ENCODE results near the gene CYP27A1.

The CYP27A1 gene

DNA sequence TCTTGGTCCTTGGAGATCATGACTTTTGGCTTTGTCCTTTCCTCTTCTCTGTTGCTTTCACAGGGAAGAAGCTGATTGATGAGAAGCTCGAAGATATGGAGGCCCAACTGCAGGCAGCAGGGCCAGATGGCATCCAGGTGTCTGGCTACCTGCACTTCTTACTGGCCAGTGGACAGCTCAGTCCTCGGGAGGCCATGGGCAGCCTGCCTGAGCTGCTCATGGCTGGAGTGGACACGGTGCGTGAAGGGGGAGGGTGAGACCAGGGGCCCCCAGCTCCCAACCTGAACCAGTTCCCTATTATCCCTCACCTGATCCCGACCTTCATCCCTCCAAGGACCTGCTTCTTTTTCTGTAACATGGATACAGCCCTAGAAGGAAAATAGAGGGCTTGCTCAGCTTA is 30.9 kb downstream of the CYP27A1 start:
- no peak for DNase-seq

DNA sequence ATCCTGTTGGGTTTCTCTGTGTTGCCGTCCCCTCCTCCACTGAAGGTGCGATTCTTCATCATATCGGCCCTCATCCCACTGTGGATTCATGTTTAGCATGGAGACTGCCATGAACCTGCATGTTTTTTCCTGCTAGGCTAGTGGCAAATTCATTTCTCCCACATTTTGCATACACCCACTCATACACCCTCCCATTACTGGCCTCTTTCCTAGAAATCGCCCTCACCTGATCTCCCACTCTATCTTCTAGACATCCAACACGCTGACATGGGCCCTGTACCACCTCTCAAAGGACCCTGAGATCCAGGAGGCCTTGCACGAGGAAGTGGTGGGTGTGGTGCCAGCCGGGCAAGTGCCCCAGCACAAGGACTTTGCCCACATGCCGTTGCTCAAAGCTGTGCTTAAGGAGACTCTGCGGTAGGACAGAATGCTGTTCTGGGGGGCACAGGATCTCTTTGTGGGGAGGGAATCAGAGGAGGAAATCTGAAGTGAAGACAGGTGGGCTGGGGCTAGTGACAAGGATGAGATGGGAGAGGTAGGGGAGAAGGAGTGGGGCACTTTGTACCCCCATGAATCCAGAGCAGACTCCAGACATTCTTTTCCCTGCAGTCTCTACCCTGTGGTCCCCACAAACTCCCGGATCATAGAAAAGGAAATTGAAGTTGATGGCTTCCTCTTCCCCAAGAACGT is 32.0 kb downstream of the CYP27A1 start:
- no peak for DNase-seq

DNA sequence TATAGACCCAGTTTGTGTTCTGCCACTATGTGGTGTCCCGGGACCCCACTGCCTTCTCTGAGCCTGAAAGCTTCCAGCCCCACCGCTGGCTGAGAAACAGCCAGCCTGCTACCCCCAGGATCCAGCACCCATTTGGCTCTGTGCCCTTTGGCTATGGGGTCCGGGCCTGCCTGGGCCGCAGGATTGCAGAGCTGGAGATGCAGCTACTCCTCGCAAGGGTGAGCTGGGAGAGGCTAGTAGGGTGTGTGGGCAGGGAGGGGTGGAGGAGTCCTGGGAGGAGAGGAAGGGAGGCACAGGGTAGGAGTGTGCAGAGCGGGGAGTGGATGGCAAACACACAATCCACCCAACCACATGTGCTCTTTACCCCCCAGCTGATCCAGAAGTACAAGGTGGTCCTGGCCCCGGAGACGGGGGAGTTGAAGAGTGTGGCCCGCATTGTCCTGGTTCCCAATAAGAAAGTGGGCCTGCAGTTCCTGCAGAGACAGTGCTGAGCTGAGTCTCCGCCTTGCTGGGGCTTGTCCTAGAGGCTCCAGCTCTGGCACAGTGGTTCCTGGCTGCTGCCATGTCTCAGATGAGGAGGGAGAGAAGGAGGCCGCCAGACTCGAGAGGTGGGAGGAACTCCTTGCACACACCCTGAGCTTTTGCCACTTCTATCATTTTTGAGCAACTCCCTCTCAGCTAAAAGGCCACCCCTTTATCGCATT is 32.7 kb downstream of the CYP27A1 start:
- no peak for DNase-seq

DNA sequence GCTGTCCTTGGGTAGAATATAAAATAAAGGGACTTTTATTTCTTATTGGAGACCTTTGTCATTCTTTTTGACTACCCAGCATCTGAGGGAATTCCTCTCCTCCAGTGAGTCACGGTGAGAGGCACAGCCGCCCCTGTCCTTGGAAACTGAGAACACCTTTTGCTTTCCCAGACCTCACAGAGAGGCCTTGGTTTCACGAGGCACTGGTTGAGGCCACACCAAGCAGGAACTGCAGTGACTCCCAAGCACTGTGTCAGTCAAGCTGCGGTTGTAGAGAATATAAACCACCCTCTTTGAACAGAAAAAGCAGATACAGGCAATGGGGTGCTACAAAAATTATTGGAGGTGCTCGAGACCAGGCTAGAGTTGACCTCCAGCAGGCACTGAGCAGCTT is 33.3 kb downstream of the CYP27A1 start:
- DNase-seq = no peak

DNA sequence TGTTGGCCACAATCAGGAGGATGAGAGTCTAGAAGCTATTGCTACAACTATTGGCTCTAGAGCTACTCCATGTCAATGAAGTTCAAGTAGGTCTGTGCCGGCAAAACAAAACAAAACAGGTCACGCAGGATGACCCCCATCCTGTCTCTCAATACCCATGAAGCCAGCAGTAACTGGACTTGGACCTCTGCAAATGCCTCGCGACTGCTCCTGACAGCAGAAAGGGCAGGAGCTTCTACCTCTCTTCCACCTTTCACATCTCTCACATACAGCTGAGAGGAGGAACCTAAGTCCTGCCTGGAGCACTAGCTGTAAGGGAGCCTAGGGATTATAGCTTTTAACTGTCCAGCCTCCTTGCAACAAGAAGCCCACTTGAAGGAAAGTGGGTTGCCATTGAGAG is 33.7 kb downstream of the CYP27A1 start:
- no peak for DNase-seq

DNA sequence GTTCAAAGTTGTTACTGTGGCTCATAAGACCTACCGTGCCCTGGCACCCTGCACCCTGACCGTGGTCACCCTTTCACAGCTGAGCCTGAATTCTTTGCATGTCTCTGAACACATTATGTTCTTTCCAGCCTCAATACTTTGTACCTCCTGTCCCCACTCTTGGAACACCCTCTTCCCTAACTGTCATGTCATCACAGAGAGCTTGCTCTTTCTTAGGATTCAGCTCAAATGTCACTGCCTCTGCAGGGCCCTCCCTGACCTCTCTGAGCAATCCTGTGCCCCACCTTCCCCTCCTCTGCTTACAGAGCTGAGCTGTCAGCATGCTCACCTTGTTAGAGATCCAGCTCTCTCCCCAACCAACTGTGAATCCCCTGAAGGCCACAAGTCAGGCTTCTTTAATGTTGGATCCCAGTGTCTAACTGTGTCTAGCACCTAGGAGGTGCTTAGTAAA is 34.6 kb downstream of the CYP27A1 start:
- no peak for DNase-seq

DNA sequence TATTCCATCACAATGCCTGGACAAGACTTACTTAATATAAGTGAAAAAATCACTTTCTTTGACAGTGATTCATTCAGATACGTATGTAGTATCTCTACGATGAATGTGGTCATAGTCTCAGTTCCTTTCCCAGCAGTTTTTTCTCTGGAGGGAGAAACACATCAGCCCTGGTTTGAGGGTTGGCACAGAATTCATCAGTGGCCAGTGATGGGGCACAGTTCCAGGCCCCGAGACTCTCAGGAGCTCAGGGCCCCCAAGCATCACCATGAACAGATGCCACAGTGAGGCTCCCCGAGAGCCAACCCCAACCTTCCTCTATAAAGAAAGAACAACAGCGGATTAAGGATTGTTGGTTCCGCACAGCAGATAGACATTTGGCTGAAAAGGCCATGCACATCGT is 37.1 kb downstream of the CYP27A1 start:
- no peak for DNase-seq

DNA sequence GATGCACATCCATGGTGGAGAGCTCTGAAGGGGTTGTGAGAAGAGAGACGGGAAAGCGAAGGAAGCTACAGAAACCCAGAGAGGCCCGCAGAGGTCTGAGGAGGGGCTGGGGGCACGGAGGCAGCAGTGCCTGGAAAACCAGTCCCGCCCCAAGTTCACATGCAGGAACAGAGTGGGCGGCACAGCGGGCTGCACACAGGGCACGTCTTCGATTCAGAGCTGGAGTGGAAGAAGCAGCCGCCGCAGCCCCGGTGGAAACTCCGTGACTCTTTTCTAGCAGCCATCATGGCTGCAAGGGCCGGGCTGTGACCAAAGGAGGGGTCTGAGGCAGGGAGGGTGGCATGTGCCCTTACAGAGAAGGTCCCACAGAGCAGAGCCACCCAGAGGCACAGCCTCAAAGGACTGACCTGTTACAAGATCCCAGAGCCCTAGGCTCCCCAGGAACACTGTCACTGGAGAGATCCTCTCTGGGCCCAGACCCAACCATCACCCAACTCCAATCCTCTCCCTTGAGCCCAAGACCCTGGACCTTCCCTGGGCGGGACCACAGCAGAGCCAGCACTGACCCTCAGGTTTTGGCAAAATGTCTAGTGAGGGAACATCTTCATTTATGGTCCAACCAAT is 38.9 kb downstream of the CYP27A1 start:
- no peak for DNase-seq

DNA sequence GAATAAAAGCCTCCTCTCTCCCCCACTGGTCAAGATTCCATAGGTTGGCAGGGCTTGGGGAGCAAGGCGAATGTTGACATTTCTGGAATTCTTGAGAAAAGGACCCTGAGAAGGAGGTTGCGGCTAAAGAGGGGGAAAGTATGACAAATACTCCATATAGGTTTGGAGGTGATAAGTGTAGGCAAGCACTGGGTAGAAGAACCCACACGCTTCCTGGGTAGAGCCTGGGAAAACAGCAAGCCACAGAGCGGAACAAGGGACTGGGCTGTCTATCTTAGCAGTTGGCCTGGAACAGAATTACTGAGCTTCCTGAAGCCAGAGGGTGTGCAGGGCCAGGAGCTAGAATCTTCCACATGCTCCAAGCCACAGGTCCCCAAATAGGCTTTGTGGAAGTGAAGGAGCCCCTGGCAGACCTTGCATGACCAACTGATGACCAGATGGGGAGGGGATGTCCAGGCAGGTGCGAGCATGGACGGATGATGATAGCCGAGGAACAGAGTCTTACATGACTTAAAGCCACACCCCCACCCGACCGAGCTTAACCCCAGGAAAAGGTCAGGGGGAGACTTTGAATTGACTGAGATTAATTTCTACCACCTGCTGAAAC is 39.8 kb downstream of the CYP27A1 start:
- DNase-seq = no peak

DNA sequence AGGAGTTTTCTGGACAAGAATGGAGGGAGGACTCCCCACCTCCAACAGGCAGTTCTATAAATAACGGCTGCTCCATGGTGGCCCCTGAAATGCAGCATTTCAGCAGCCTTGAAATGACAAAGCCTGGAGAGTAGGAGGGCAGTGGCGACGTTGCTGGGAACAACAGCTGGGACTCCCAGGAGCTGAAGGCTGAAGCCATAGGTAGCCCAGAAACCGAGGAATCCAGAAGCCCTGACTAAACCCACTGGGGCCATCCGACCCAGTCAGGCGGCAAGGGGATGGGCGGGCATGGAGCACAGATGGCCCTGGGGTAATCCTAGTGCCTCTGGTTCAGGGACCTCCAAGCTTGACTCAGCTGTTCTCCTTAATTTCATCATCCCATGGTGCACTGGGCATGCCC is 40.7 kb downstream of the CYP27A1 start:
- no peak for DNase-seq

DNA sequence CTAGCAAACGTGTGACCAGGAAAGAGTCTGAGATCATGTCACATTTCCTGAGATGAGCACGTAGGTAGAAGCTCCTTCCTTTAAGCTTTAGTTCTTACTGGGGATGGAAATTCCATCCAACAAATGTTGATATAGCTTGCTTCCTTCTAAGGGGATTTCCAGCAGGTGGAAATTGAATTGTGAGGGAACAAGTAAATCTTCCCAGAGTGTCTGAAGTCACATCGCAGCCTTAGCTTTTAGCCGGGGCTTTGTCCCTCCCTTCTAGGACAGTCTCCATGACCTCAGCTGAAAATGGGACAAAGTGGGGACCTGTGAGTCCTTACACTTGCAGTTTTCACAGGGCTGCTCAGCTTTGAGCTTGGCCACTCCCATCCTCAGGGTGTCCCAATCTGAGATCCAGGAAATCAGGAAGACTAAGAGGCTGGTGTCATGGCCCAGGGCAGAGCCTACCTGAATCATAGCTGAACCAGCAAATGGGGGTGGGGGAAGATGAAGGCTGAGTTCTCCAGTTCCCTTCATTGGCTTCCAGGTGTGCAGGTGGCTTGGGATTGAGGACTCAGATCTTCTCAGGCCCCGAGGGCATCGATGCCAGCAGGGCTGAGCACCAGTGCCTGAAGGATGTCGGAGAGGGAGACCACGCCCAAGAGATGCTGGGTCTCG is 41.4 kb downstream of the CYP27A1 start:
- no peak for DNase-seq

DNA sequence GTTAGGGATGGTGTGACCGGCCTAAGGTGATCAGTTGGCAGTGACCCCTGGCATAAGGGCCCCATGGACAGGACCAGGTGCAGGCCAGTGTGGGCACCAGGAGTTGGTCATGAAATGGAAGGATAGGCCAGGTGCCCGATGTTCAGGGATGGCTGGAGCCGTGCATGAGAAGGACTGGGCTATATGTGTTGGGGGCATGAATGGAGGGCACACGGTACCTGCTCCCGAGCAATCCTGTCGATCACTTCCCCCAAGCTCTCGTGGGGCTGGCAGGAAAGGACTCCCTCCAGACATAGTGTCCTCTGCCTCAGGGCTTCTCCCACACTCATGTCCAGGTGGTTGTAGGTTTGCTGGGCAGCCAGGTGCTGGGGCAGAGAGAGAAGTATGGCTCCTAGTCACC is 42.1 kb downstream of the CYP27A1 start:
- no peak for DNase-seq

DNA sequence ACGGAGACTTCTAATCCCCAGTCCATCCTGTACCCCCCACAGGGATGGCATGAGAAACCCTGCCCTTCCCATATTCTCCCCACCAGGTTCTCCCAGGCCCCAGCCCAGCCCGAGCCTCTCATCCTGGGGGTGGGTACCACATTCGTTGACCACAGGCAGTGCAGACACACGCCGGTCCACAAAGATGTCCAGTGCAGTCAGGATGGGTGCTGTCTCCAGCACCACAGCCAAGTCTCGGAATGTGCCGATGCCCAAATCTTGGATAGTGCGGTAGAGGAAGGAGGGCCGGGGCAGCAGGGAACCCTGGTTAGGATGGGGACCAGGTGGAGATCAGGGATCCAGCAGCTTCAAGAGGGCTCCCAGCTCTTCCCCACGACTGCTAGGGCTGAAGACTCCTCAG is 44.8 kb downstream of the CYP27A1 start:
- no peak for DNase-seq

DNA sequence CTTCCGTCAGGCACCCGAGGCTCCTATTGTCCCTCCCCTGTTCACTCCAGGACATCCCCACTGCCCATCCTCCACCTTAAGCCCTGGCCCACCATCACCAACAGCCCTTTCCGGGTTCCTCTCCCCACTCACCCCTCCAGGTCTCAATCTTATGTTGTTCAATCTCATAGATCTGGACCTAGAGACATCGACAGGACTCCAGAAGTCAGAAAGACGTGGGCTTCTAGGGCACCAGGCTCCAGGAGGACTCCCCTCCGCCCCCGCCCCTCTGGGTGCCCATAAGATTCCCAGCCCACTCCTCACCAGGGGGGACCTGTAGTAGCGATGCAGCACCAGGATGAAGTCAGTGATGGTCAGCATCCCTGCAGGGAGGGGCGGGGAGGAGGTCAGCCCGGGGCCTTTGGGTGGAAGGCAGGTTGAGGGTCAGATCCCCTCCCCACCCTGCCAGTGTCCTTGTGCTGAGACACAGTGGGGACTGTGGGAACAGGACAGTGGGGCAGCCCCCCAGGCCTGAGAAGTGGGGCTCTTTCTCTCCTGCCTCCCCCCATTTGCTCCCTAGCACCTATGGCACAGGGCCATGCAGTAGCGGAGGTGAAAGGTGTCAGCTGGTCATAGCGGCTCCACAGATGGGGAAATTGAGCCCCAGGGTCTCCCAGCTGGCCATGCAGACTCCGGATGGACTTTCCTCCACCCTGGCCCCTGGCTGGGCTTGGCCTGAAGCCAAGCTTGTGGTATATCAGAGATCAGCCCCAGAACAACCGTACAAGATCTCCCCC is 45.9 kb downstream of the CYP27A1 start:
- DNase-seq = no peak

DNA sequence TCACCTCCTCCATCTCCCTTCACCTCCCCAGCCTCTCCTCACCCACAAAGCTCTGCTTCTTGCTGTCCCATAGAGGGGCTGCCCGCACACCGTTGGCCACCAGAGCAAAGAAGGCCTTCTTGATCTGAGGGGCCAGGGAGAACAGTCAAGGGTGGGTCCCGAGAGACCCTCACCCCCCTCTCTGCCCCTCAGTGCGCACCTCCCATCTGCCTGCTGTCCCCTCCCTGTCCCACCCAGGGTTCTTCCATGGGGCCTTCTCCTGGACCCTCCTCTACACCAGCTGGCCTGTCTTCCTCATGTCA is 46.5 kb downstream of the CYP27A1 start:
- DNase-seq = no peak

DNA sequence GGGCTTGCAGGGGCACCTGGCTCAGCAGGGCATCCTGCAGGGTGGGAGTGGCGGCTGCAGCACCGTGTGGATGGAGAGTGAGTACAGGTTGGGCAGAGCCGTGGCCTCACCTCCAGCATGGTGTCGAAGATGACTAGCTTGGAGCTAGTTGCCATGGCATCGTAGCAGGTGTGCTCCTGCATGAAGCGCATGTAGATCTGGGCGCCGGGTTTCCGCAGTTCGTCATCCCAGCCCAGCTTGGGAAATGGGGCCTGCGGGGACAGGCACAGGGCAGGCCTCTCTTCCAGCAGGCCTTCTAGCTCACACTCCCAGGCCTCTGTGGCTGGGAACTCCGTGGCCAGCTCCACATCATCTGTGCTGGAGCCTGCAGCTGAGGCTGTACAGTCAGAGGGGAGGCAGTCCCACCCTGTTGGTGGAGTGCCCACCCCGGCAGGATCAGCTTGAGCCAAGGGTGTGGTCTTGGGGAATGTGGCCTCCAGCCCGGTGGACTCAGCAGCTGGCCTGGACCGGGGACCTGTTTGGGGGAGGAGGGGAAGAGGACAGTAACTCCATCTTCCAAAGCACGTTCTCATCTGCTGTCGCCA is 48.0 kb downstream of the CYP27A1 start:
- DNase-seq = no peak

DNA sequence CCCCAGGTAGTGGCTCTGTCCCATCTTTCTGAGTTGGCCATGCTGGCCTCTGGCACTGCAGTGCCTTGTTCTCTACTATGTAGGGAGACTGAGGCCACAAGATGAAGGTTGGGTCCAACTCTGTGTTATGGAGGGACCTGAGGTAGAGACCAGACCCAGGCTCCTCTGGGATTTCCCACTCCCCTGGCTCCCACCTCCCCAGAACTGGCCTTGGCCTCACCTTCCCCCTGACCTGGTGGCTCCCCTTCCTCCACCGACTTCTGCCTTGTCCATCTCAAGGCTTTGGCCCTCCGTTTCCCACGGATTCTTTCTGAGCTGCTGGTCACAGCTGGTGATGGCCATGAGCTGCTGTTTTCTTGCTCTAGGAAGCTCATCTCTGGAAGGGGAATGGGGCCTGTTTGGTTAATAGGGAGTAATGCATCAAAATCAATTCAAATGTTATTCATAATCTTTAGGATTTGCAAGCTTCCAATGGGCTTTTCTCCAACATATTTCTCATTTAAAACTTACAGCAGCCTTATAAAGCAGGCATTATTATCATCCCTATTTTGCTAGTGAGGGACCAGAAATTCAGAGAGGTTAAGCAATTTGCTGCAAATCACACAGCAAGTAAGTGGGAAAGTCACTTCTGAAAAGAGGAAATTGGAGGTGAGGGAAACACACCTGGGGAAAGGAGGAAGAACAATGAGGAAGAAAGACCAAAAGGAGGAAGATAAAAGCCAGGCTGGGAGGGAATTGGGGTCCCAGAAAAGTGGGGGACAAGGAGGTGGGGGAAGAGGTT is 48.8 kb downstream of the CYP27A1 start:
- no peak for DNase-seq

DNA sequence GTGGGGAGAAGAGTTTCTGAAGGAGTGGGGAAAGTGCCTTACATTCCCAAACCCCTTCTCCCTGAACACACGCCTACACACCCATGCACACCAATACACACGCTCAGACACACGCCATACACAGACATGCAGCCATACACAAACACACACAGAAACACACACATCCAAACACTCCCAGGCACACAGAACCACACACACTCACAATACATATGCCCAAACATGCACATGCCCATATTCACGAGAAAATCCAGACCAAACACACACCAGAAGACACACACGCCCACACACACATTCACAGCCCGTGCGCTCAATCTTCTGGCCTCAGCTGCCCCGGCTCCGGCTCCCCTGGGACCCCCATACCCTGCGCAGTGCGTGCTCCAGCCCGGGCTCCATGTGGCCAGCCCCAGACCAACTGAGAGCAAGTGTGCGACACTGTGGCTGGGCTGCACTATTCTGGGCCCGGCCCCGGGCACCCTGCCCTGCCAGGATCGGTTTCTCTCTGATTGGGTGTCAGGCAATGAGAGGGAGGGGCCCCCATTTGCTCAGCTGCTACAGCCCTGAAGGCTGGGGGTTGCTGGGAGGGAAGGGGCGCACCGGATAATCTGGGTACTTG is 49.5 kb downstream of the CYP27A1 start, which contains the start of gene PRKAG3:
Gene PRKAG3, minus strand, starts transcription at position 426 of the 613 bp plus-strand sequence.
- DNase-seq = no peak

DNA sequence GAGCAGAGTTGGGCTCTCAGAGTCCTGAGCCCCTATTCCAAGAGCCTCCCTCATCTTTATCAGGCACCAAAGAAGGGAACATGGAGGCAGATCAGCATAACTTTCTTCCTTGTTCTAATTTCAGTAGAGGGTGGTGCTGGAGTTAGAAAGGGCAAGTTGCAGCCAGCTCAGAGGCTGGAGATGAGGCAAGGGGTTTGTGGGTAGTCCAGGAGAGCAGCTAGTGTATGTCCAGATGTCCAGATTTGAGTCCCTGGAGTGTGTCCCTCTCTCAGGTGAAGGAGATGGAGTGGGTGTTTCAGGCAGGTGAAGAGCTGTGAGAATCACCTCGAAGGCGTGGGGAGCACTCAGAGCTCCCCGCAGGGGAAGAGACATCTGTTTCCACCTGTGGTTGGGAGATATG is 50.1 kb downstream of the CYP27A1 start:
- no peak for DNase-seq

DNA sequence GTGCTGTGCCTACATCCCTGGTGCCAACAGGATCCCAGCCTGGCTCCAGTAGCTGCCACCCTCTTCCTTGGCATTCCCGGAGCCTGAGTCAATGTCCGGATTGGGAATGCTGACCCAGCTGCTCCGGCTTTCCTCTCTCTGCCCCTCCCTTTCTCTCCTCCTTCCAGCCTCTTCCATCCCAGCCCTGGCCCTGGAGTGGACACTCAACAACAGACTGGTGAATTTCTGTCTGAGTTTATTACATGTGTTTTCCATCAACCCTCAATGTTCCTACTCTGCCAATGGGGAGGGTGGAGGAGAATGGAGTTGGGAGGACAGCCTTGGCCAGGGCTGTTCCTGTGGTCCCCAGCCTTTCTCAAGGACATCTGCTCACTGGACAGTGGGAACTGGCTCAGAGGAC is 50.6 kb downstream of the CYP27A1 start:
- DNase-seq = peak; percentile 78

DNA sequence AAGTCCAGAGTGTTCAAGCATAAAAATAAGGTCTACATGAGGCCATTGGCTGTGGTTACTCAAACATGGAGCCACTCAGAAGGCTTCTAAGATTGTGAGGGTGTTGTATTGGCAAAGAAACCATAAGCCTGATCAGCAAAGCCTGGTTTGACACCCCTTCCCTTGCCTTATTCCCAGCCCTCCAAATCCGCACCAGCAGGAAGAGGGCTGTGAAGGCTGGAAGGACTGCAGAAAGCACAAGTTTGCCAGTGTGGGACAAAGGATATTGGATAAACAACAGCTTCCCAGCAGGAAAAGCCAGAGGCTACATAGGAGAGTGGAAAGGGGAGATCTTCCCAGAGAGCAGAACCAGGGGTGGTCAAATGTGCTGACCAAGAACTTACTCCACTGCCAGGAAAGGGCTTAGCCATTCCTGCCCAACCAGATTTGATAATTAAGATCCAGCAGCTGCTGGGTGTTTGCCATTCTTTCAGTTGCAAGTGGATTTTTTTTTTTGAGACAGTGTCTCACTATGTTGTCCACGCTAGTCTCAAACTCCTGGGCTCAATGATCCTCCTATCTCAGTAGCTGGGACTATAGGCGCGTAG is 51.2 kb downstream of the CYP27A1 start:
- no peak for DNase-seq
